DOHH2 (cell line): ENCODE measurements around the gene SLC29A1.

Experiments used
- H3F3A ChIP-seq: fragments of 200-600 bp; sonication (generic), shearing (Covaris generic); 2 replicates; pipeline ENCODE4 v1.6.0; 2016; ENCODE audit warnings: antibody characterized with exemption, mild to moderate bottlenecking; ENCODE audit not compliant: control insufficient read depth, insufficient read depth
- H3K27ac ChIP-seq: fragments of 200-600 bp; sonication (generic); 2 replicates; pipeline ENCODE4 v1.5.1; 2014; ENCODE audit warnings: low read depth, mild to moderate bottlenecking, low read length, moderate library complexity
- H3K27me3 ChIP-seq: fragments of 200-600 bp; sonication (generic); 2 replicates; pipeline ENCODE4 v1.6.1; 2014; ENCODE audit warnings: mild to moderate bottlenecking, low read length, mixed read lengths; ENCODE audit not compliant: control insufficient read depth
- H3K36me3 ChIP-seq: fragments of 200-600 bp; sonication (generic); 2 replicates; pipeline ENCODE4 v1.6.1; 2014; ENCODE audit warnings: mild to moderate bottlenecking, low read length, moderate library complexity, mixed read lengths; ENCODE audit not compliant: control insufficient read depth
- H3K4me1 ChIP-seq: fragments of 200-600 bp; sonication (generic); 2 replicates; pipeline ENCODE4 v1.6.1; 2014; ENCODE audit warnings: mild to moderate bottlenecking, low read length, mixed read lengths; ENCODE audit not compliant: control insufficient read depth
- H3K4me2 ChIP-seq: fragments of 200-600 bp; sonication (generic); 2 replicates; pipeline ENCODE4 v1.6.0; 2014; ENCODE audit warnings: mild to moderate bottlenecking, low read length, moderate library complexity
- H3K4me3 ChIP-seq: fragments of 200-600 bp; sonication (generic); 2 replicates; pipeline ENCODE4 v1.5.1; 2014; ENCODE audit warnings: mild to moderate bottlenecking, low read length, mixed read lengths
- H3K79me2 ChIP-seq: fragments of 200-600 bp; sonication (generic); 2 replicates; pipeline ENCODE4 v1.6.1; 2014; ENCODE audit warnings: mild to moderate bottlenecking, low read length, mixed read lengths; ENCODE audit not compliant: control insufficient read depth
- H3K9me2 ChIP-seq: fragments of 200-600 bp; sonication (generic); replicated peaks from 2 replicates; pipeline ENCODE4 v1.6.1; 2014; ENCODE audit warnings: mild to moderate bottlenecking, low read length, mixed read lengths; ENCODE audit not compliant: control insufficient read depth
- H3K9me3 ChIP-seq: fragments of 200-600 bp; sonication (generic); 2 replicates; pipeline ENCODE4 v1.6.1; 2014; ENCODE audit warnings: antibody characterized with exemption, low read length, mixed read lengths; ENCODE audit not compliant: control insufficient read depth, insufficient read depth
- H4K20me1 ChIP-seq: fragments of 200-600 bp; sonication (generic); 2 replicates; pipeline ENCODE4 v1.6.0; 2014; ENCODE audit warnings: low read depth, mild to moderate bottlenecking, antibody characterized with exemption, low read length, moderate library complexity; ENCODE audit not compliant: control insufficient read depth, insufficient read depth
- CTCF ChIP-seq: fragments of 200-600 bp; sonication (generic); IDR thresholded peaks from one replicate; pipeline ENCODE4 v1.5.1; 2014; ENCODE audit warnings: antibody characterized with exemption, mild to moderate bottlenecking, low read depth, low read length; ENCODE audit not compliant: poor library complexity, severe bottlenecking
- EZH2phosphoT487 ChIP-seq: fragments of 200-600 bp; sonication (generic); IDR thresholded peaks from 2 replicates; pipeline ENCODE4 v1.6.1; 2017; ENCODE audit warnings: borderline replicate concordance, mild to moderate bottlenecking, antibody characterized with exemption, low read length, moderate library complexity, mixed read lengths

SLC29A1 gene

GRCh38 chr6:44272529-44272928, 49.1 kb downstream of the SLC29A1 start:
- Histone ChIP-seq H3K4me3 (no peak overlapping the region), H3K27ac (no peak overlapping the region), H3K36me3 (no peaks in the 10 kb centered on the region), H3K4me2 (no peak overlapping the region), H3K4me1 (peaks cover 22% of the 10 kb centered on the region), H3K9me2 (no peaks in the 10 kb centered on the region), H3F3A (peaks cover 9% of the 10 kb centered on the region), H4K20me1 (no peaks in the 10 kb centered on the region), H3K9me3 (no peaks in the 10 kb centered on the region), H3K79me2 (no peaks in the 10 kb centered on the region), H3K27me3 (peaks cover 60% of the 10 kb centered on the region)
- TF ChIP-seq CTCF (no peak), EZH2phosphoT487 (no peak)

- Histone ChIP-seq H3K27me3 (peaks cover 64% of the 10 kb centered on the region), H3K9me2 (no peaks in the 10 kb centered on the region), H3K27ac (no peak overlapping the region), H3K36me3 (no peaks in the 10 kb centered on the region), H3K4me1 (peaks cover 17% of the 10 kb centered on the region), H3K9me3 (no peaks in the 10 kb centered on the region), H3K79me2 (no peaks in the 10 kb centered on the region), H3K4me2 (no peak overlapping the region), H3K4me3 (no peak overlapping the region), H3F3A (peaks cover 9% of the 10 kb centered on the region), H4K20me1 (no peaks in the 10 kb centered on the region)
- TF ChIP-seq CTCF, result no peak
- TF ChIP-seq EZH2phosphoT487, result no peak
Measured at GRCh38 chr6:44272999-44273566, 49.7 kb downstream of the SLC29A1 start.

GRCh38 chr6:44273617-44274016, 50.2 kb downstream of the SLC29A1 start:
- no peak overlapping the region for H3K27ac ChIP-seq
- no peak overlapping the region for H3K4me3 ChIP-seq
- no peak overlapping the region for H3K4me2 ChIP-seq
- H3K9me2 ChIP-seq, result no peaks in the 10 kb centered on the region
- peaks cover 58% of the 10 kb centered on the region for H3K27me3 ChIP-seq
- no peak for TF ChIP-seq EZH2phosphoT487
- no peak for TF ChIP-seq CTCF
- no peaks in the 10 kb centered on the region for H3K9me3 ChIP-seq
- no peaks in the 10 kb centered on the region for H4K20me1 ChIP-seq
- peaks cover 9% of the 10 kb centered on the region for H3F3A ChIP-seq
- peaks cover 11% of the 10 kb centered on the region for H3K4me1 ChIP-seq
- no peaks in the 10 kb centered on the region for H3K79me2 ChIP-seq
- no peaks in the 10 kb centered on the region for H3K36me3 ChIP-seq

- Histone ChIP-seq H3K79me2 (no peaks in the 10 kb centered on the region), H3F3A (no peaks in the 10 kb centered on the region), H3K4me1 (peaks cover 3% of the 10 kb centered on the region; the same call in 1 of the 2 replicates), H3K27me3 (peaks cover 47% of the 10 kb centered on the region), H3K27ac (no peak overlapping the region), H3K36me3 (no peaks in the 10 kb centered on the region), H3K9me3 (no peaks in the 10 kb centered on the region), H3K4me2 (no peak overlapping the region), H3K9me2 (no peaks in the 10 kb centered on the region), H3K4me3 (no peak overlapping the region), H4K20me1 (no peaks in the 10 kb centered on the region)
- no peak for TF ChIP-seq CTCF
- no peak for TF ChIP-seq EZH2phosphoT487
Measured at GRCh38 chr6:44275271-44275748, 51.9 kb downstream of the SLC29A1 start.
